Measurements from ENCODE around the gene DDX39A.

GRCh38 chr19:14370169-14370939, 48.8 kb downstream of the DDX39A start:
- TF ChIP-seq CTCF (IDR thresholded peaks at IDR 0.05): no peak
- TF ChIP-seq POLR2AphosphoS5 (IDR thresholded peaks at IDR 0.05; ENCODE audit: insufficient read depth in 1 of 2, low read depth in 1 of 2): no peak

Data from vagina (tissue), 2 donors.